Testis (tissue), 3 donors: Measurements from ENCODE around the gene DSG3. TPM values are rescaled to one million over a fixed set of nuclear protein-coding genes. Genes with fewer than 3 reads are reported as not detected.

Experiments
- DNase-seq: peaks from one replicate; pipeline ENCODE4 v3.0.0-alpha.2; 2019
- H3K27ac ChIP-seq, 2 donors: fragments of 200-600 bp; sonication (generic); one replicate each; pipeline ENCODE4 v1.5.1; 2019
- H3K27me3 ChIP-seq: fragments of 200-600 bp; sonication (generic); one replicate; pipeline ENCODE4 v1.5.1; 2019
- H3K36me3 ChIP-seq: fragments of 200-600 bp; sonication (generic); one replicate; pipeline ENCODE4 v1.5.1; 2017; ENCODE audit warnings: low read depth; ENCODE audit errors: missing control alignments
- H3K4me1 ChIP-seq: fragments of 200-600 bp; sonication (generic); one replicate; pipeline ENCODE4 v1.5.1; 2019
- H3K4me3 ChIP-seq, 2 donors: fragments of 200-600 bp; sonication (generic); one replicate each; pipeline ENCODE4 v1.5.1; 2017 to 2019
- H3K9me3 ChIP-seq: fragments of 200-600 bp; sonication (generic); one replicate; pipeline ENCODE4 v1.5.1; 2017
- CTCF ChIP-seq, 3 experiments: fragments of 450-650 bp in 2 of 3; fragments of 200-600 bp in 1 of 3; sonication (generic) in 1 of 3; IDR thresholded peaks; one replicate each; pipeline ENCODE4 v1.5.1; 2016 to 2019; ENCODE audit warnings: antibody characterized with exemption in 3 of 3, mild to moderate bottlenecking in 2 of 3, moderate library complexity in 1 of 3
- POLR2A ChIP-seq: fragments of 450-650 bp; IDR thresholded peaks from one replicate; pipeline ENCODE4 v1.6.1; 2017; ENCODE audit warnings: antibody characterized with exemption, mild to moderate bottlenecking, moderate library complexity
- WGBS, 2 donors: methylation state at CpG; one replicate each; pipeline ENCODE4 v1.1.5; 2018; 5-methylcytosine and 5-hydroxymethylcytosine counted together
- intact Hi-C: fragments of 100-400 bp; cut with DNase I; formaldehyde crosslinking; loops from one replicate; pipeline ENCODE4 v1.15.1; 2023; ENCODE audit warnings: low total_unique reads
- polyA plus RNA-seq: library from polyadenylated mRNA; stranded (reverse); fragments of 350-450 nt; fragmentation: Illumina TruSeq; extraction: RNeasy Lipid Tissue Mini Kit (QIAGEN cat#74804); gene quantifications from one replicate; pipeline ENCODE4 v1.2.3, GENCODE V29; 2014; ENCODE audit warnings: low read depth, low replicate concordance; ENCODE audit not compliant: insufficient read depth
- total RNA-seq, 2 donors: library from RNA; depleted of rRNA; stranded (reverse); fragments of >200 nt; gene quantifications; one replicate each; pipeline ENCODE4 v1.2.3, GENCODE V29; 2016

Gene DSG3
- total and polyA plus RNA-seq, 3 donors from 2014 or later: 0.16 to 0.19 (median 0.16) TPM

- H3K9me3 ChIP-seq: no peaks in the 10 kb centered on the region
Observed at GRCh38 chr18:31410716-31411483, 36.6 kb upstream of the DSG3 start.

GRCh38 chr18:31413137-31413536 lies 34.4 kb upstream of the DSG3 start:
- Histone ChIP-seq H3K27me3 (no peaks in the 10 kb centered on the region), H3K4me1 (no peaks in the 10 kb centered on the region), H3K36me3 (no peaks in the 10 kb centered on the region), H3K9me3 (no peaks in the 10 kb centered on the region), H3K4me3 (no peak overlapping the region), H3K27ac (no peak overlapping the region)
- TF ChIP-seq CTCF (IDR thresholded peaks at IDR 0.05): no peak
- TF ChIP-seq POLR2A: no peak
- WGBS, 2 donors: 90 to 94% methylated on average over 6 of the region's 6 CpGs
- intact Hi-C loops: no loop called here
- DNase-seq: no peak

More at GRCh38 chr18:31410716-31411483, 36.6 kb upstream of the DSG3 start:
- Histone ChIP-seq H3K27me3 (no peaks in the 10 kb centered on the region), H3K36me3 (no peaks in the 10 kb centered on the region), H3K27ac (no peak overlapping the region), H3K4me3 (peak overlapping the region in 1 of 2 donors; percentile 39), H3K4me1 (no peaks in the 10 kb centered on the region)
- no peak for TF ChIP-seq POLR2A
- TF ChIP-seq CTCF (IDR thresholded peaks at IDR 0.05): no peak
- intact Hi-C loops: no loop called here
- peak; percentile 22 for DNase-seq
- 50 to 58% methylated on average over 36 to 37 of the region's 37 CpGs for WGBS, 2 donors

DNA sequence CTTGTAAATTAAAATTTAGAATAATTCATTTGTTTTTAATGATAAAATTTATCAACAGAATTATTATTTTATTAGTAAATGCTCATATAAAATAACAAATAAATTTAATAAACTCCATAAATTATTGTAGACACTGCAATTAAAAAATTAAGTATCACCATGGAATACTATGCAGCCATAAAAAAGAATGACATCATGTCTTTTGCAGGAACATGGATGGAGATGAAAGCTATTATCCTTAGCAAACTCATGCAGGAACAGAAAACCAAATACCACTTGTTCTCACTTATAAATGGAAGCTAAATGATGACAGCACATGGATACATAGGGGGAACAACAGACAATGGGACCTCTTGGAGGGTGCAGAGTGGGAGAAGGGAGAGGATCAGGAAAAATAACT lies 29.7 kb upstream of the DSG3 start:
- Histone ChIP-seq H3K9me3 (no peaks in the 10 kb centered on the region), H3K27ac (no peak overlapping the region), H3K4me3 (no peak overlapping the region), H3K4me1 (no peaks in the 10 kb centered on the region), H3K27me3 (no peaks in the 10 kb centered on the region), H3K36me3 (no peaks in the 10 kb centered on the region)
- intact Hi-C loops: no loop called here
- no peak for TF ChIP-seq POLR2A
- no peak for TF ChIP-seq CTCF (IDR thresholded peaks at IDR 0.05)
- no peak for DNase-seq

DNA sequence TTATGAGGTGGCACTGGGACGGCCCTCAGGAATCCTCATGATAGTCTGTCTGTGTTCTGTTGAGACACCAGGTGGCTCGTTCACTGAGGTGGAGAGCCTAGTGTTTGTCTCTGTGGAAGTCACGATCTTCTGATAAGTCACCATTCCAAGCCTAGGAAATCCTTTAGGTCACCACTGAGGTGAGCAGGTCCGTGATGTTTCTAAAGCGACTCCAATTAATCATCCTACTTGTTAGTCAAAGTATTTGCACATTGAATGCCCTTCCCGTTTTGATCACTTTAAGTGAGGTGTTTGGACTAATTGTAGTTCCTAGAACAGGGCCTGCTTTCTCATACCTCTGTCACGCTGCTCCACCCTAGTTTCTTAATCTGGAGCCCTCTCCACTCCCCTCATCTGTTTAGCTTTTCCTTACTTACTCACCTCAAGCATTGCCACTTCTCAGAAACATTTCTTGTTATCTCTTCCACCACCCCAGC lies 28.0 kb upstream of the DSG3 start:
- no peak overlapping the region for H3K27ac ChIP-seq
- WGBS, 2 donors: 54 to 62% methylated on average over 7 of the region's 7 CpGs
- no peak overlapping the region for H3K4me3 ChIP-seq
- intact Hi-C loops: no loop called here
- H3K36me3 ChIP-seq: no peaks in the 10 kb centered on the region
- no peaks in the 10 kb centered on the region for H3K27me3 ChIP-seq
- TF ChIP-seq POLR2A (no peak), CTCF (IDR thresholded peaks at IDR 0.05) (no peak)
- no peaks in the 10 kb centered on the region for H3K4me1 ChIP-seq
- no peak for DNase-seq
- no peaks in the 10 kb centered on the region for H3K9me3 ChIP-seq

DNA sequence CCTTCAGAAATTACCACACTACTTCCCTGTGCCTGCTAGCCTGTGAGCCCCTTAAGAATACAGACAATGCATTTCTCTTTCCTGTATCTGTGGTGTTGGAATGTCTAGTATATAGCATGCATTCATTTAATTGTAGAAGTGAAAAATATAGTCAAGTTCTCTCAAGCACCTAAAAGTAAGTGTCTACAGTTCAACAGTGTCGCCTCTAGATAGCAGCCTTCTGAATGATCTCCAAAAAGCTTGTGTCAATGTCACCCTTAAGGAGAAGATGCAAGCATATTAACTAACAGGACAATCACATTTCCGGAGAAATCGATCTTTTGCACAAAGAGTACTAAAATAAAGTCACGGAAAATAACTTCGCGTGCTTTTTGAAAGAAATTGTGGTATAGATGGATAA lies 27.5 kb upstream of the DSG3 start:
- no peaks in the 10 kb centered on the region for H3K9me3 ChIP-seq
- H3K27ac ChIP-seq: no peak overlapping the region
- intact Hi-C loops: no loop called here
- DNase-seq: no peak
- H3K27me3 ChIP-seq: no peaks in the 10 kb centered on the region
- no peak overlapping the region for H3K4me3 ChIP-seq
- 86 to 90% methylated on average over 6 of the region's 6 CpGs for WGBS, 2 donors
- no peaks in the 10 kb centered on the region for H3K36me3 ChIP-seq
- H3K4me1 ChIP-seq: no peaks in the 10 kb centered on the region
- TF ChIP-seq POLR2A (no peak), CTCF (IDR thresholded peaks at IDR 0.05) (no peak)
